HepG2 (cell line): Measurements from ENCODE around the gene RBM23. TPM values are rescaled to one million over a fixed set of nuclear protein-coding genes. Genes with fewer than 3 reads are reported as not detected.
A peak's percentile ranks its signal among the peaks of the same experiment; 100 is the strongest.

Experiments
- ARHGAP35 ChIP-seq: sonication (generic); formaldehyde crosslinking; IDR thresholded peaks from 2 replicates; pipeline ENCODE4 v1.9.0; 2022; ENCODE audit warnings: mild to moderate bottlenecking, inconsistent platforms, moderate library complexity, missing genetic modification reagents, borderline replicate concordance
- CAMTA2 ChIP-seq: sonication (generic); formaldehyde crosslinking; IDR thresholded peaks from 2 replicates; pipeline ENCODE4 v1.4.0; 2020; ENCODE audit warnings: mild to moderate bottlenecking, missing genetic modification reagents, borderline replicate concordance
- MIER3 ChIP-seq: IDR thresholded peaks from 2 replicates; pipeline ENCODE4 v1.6.1; 2016; ENCODE audit warnings: missing compliant biosample characterization, borderline replicate concordance
- PAX8 ChIP-seq: sonication (generic); formaldehyde crosslinking; IDR thresholded peaks from 2 replicates; pipeline ENCODE4 v1.8.0; 2022; ENCODE audit warnings: mild to moderate bottlenecking, missing genetic modification reagents, borderline replicate concordance
- SRSF4 ChIP-seq: fragments of 200-400 bp; formaldehyde crosslinking; IDR thresholded peaks from one replicate; pipeline ENCODE4 v1.6.1; 2018; ENCODE audit warnings: mild to moderate bottlenecking, low read depth, low read length, moderate library complexity; ENCODE audit not compliant: poor library complexity, severe bottlenecking
- U2AF1 ChIP-seq: fragments of 200-400 bp; formaldehyde crosslinking; optimal IDR thresholded peaks from 2 replicates; pipeline ENCODE3; 2017; ENCODE audit warnings: mild to moderate bottlenecking, low read depth, low read length
- ZBTB42 ChIP-seq: sonication (generic); formaldehyde crosslinking; IDR thresholded peaks from 2 replicates; pipeline ENCODE4 v1.5.0; 2020; ENCODE audit warnings: mild to moderate bottlenecking, missing genetic modification reagents
- ZFYVE20 ChIP-seq: sonication (generic); formaldehyde crosslinking; IDR thresholded peaks from 2 replicates; pipeline ENCODE4 v1.8.0; 2023; ENCODE audit warnings: low read depth, mild to moderate bottlenecking, moderate library complexity, missing genetic modification reagents, borderline replicate concordance
- ZNF17 ChIP-seq: sonication (generic); formaldehyde crosslinking; IDR thresholded peaks from 2 replicates; pipeline ENCODE4 v1.5.0; 2020; ENCODE audit warnings: mild to moderate bottlenecking, missing genetic modification reagents
- ZNF24 ChIP-seq: fragments of 450-650 bp; IDR thresholded peaks from 2 replicates; pipeline ENCODE4 v1.6.1; 2017; ENCODE audit warnings: antibody characterized with exemption, mild to moderate bottlenecking
- ZNF3 ChIP-seq: IDR thresholded peaks from 2 replicates; pipeline ENCODE4 v1.7.0; 2017; ENCODE audit warnings: inconsistent platforms
- ZNF564 ChIP-seq: sonication (generic); formaldehyde crosslinking; IDR thresholded peaks from 2 replicates; pipeline ENCODE4 v1.8.1; 2023; ENCODE audit warnings: mild to moderate bottlenecking, missing genetic modification reagents
- ZNF577 ChIP-seq: sonication (generic); formaldehyde crosslinking; IDR thresholded peaks from 2 replicates; pipeline ENCODE4 v1.4.0; 2020; ENCODE audit warnings: mild to moderate bottlenecking, low read depth, missing genetic modification reagents, borderline replicate concordance
- ZNF75D ChIP-seq: sonication (generic); formaldehyde crosslinking; IDR thresholded peaks from 2 replicates; pipeline ENCODE4 v1.8.1; 2023; ENCODE audit warnings: missing genetic modification reagents, mild to moderate bottlenecking, borderline replicate concordance
- ZNF766 ChIP-seq: sonication (generic); formaldehyde crosslinking; IDR thresholded peaks from 2 replicates; pipeline ENCODE4 v1.5.0; 2020; ENCODE audit warnings: missing genetic modification reagents, borderline replicate concordance
- ZNF777 ChIP-seq: sonication (generic); formaldehyde crosslinking; IDR thresholded peaks from 2 replicates; pipeline ENCODE4 v1.4.0; 2020; ENCODE audit warnings: missing genetic modification reagents
- ZNF782 ChIP-seq: sonication (generic); formaldehyde crosslinking; IDR thresholded peaks from 2 replicates; pipeline ENCODE4 v1.4.0; 2020; ENCODE audit warnings: missing genetic modification reagents, mild to moderate bottlenecking, borderline replicate concordance
- ZNF83 ChIP-seq: sonication (generic); formaldehyde crosslinking; IDR thresholded peaks from 2 replicates; pipeline ENCODE4 v1.4.0; 2020; ENCODE audit warnings: missing genetic modification reagents, mild to moderate bottlenecking, borderline replicate concordance
- ZSCAN12 ChIP-seq: sonication (generic); formaldehyde crosslinking; IDR thresholded peaks from 2 replicates; pipeline ENCODE4 v1.9.0; 2021; ENCODE audit warnings: mild to moderate bottlenecking, missing genetic modification reagents
- ZSCAN22 ChIP-seq: sonication (generic); formaldehyde crosslinking; IDR thresholded peaks from 2 replicates; pipeline ENCODE4 v1.4.0; 2020; ENCODE audit warnings: mild to moderate bottlenecking, missing genetic modification reagents
- polyA plus RNA-seq, 8 experiments: library from polyadenylated mRNA; depleted of rRNA in 3 of 8; stranded (reverse) in 7 of 8; unstranded in 1 of 8; fragments of >200 nt; fragmentation: Illumina TruSeq in 4 of 8; extraction: Trizol in 4 of 8; gene quantifications; 2 replicates each; pipeline versions ENCODE4 v1.2.1 to v1.2.3, GENCODE V29; 2011 to 2016; ENCODE audit warnings: low read depth in 4 of 8, missing spikeins in 1 of 8, mixed read lengths in 1 of 8; ENCODE audit not compliant: insufficient read depth in 1 of 8
- total RNA-seq, 5 experiments: library from RNA; depleted of rRNA; stranded (reverse); fragments of >200 nt; fragmentation: Illumina TruSeq; extraction: Trizol; gene quantifications; 2 replicates each; pipeline ENCODE4 v1.2.3, GENCODE V29; 2016; ENCODE audit warnings: low read depth in 1 of 5
- TF ChIP-seq, protein P1 (sequence below): sonication (generic); formaldehyde crosslinking; IDR thresholded peaks from 2 replicates; pipeline ENCODE4 v1.4.0; 2020; ENCODE audit warnings: mild to moderate bottlenecking, missing genetic modification reagents
- TF ChIP-seq, protein P2 (sequence below): fragments of 450-650 bp; IDR thresholded peaks from 2 replicates; pipeline ENCODE4 v1.6.1; 2017; ENCODE audit warnings: mild to moderate bottlenecking
- TF ChIP-seq, protein P3 (sequence below): fragments of 450-650 bp; IDR thresholded peaks from 2 replicates; pipeline ENCODE4 v1.6.1; 2017

The RBM23 gene
- total and polyA plus RNA-seq, 2 of the 13 experiments (the other 11 are each of a cell fraction or from before 2014, with no cell fraction given): 1.5 to 2.1 TPM

DNA sequence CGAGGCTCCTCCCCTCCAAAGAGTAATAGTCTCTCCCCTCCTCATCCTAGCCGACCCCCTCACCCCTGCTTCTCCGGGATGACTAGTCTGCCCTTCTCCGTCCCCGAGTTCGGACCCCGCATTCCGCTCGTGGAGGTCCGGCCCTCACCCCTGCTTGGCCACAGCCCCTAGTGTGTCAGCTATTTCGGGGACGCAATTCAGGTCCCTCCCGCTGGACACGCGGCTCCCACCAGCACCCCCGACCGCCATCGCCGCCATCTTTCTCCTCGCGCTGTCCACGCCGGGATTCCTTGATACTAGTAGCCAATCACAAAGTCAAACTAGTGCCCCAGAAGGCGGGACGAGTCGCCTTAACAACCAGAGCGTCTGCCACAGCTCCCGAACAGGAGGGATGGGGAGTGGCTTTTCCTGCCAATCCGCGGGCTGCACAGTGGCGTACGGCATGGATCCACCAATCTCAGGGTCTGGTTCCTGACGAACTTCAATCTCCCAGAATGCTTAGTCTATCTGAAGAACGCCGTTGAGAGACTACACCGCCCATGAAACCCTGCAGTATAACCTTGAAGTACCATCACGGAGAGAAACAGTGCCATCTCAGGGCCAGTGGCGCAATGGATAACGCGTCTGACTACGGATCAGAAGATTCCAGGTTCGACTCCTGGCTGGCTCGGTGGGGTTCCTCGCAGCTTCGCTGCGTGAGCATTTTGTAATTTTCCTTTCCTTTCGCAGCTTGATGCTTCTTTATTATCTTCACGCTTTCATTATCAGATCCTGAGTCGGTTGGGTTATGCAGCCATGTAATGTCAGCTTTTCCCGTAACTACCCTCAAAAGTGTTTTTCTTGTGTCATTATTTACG is 10.4 kb upstream of the RBM23 start, which contains the start of gene PRMT5 (continued):
- TF ChIP-seq, protein P1, sequence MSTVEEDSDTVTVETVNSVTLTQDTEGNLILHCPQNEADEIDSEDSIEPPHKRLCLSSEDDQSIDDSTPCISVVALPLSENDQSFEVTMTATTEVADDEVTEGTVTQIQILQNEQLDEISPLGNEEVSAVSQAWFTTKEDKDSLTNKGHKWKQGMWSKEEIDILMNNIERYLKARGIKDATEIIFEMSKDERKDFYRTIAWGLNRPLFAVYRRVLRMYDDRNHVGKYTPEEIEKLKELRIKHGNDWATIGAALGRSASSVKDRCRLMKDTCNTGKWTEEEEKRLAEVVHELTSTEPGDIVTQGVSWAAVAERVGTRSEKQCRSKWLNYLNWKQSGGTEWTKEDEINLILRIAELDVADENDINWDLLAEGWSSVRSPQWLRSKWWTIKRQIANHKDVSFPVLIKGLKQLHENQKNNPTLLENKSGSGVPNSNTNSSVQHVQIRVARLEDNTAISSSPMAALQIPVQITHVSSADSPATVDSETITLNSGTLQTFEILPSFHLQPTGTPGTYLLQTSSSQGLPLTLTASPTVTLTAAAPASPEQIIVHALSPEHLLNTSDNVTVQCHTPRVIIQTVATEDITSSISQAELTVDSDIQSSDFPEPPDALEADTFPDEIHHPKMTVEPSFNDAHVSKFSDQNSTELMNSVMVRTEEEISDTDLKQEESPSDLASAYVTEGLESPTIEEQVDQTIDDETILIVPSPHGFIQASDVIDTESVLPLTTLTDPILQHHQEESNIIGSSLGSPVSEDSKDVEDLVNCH: no peak; the same call in 1 of the 2 replicates
- TF ChIP-seq ZSCAN12 (peak; percentile 97), CAMTA2 (CRISPR knock-in tag) (peak; percentile 96; the same call in 1 of the 2 replicates), MIER3 (CRISPR knock-in tag) (peak; percentile 100), ZNF782 (CRISPR knock-in tag) (peak; percentile 94; the same call in 1 of the 2 replicates), ZSCAN22 (CRISPR knock-in tag) (peak; percentile 34; the same call in 1 of the 2 replicates), ZNF75D (CRISPR knock-in tag) (no peak), U2AF1 (peak; percentile 98), ZNF777 (CRISPR knock-in tag) (peak; percentile 72), ZBTB42 (CRISPR knock-in tag) (peak; percentile 97; the same call in 1 of the 2 replicates), ZNF24 (peak; percentile 100), PAX8 (no peak; the same call in 1 of the 2 replicates), ZNF766 (CRISPR knock-in tag) (peak; percentile 93; the same call in 1 of the 2 replicates), ARHGAP35 (CRISPR knock-in tag) (peak; percentile 89), ZNF83 (peak; percentile 81; the same call in 1 of the 2 replicates), ZNF564 (CRISPR knock-in tag) (peak; percentile 95), ZNF3 (peak; percentile 39; the same call in 1 of the 2 replicates), ZFYVE20 (peak; percentile 83), ZNF577 (CRISPR knock-in tag) (no peak), SRSF4 (no peak), ZNF17 (CRISPR knock-in tag) (no peak)
- TF ChIP-seq, protein P2, sequence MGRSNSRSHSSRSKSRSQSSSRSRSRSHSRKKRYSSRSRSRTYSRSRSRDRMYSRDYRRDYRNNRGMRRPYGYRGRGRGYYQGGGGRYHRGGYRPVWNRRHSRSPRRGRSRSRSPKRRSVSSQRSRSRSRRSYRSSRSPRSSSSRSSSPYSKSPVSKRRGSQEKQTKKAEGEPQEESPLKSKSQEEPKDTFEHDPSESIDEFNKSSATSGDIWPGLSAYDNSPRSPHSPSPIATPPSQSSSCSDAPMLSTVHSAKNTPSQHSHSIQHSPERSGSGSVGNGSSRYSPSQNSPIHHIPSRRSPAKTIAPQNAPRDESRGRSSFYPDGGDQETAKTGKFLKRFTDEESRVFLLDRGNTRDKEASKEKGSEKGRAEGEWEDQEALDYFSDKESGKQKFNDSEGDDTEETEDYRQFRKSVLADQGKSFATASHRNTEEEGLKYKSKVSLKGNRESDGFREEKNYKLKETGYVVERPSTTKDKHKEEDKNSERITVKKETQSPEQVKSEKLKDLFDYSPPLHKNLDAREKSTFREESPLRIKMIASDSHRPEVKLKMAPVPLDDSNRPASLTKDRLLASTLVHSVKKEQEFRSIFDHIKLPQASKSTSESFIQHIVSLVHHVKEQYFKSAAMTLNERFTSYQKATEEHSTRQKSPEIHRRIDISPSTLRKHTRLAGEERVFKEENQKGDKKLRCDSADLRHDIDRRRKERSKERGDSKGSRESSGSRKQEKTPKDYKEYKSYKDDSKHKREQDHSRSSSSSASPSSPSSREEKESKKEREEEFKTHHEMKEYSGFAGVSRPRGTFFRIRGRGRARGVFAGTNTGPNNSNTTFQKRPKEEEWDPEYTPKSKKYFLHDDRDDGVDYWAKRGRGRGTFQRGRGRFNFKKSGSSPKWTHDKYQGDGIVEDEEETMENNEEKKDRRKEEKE: no peak
- TF ChIP-seq, protein P3, sequence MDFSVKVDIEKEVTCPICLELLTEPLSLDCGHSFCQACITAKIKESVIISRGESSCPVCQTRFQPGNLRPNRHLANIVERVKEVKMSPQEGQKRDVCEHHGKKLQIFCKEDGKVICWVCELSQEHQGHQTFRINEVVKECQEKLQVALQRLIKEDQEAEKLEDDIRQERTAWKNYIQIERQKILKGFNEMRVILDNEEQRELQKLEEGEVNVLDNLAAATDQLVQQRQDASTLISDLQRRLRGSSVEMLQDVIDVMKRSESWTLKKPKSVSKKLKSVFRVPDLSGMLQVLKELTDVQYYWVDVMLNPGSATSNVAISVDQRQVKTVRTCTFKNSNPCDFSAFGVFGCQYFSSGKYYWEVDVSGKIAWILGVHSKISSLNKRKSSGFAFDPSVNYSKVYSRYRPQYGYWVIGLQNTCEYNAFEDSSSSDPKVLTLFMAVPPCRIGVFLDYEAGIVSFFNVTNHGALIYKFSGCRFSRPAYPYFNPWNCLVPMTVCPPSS: no peak
